ENCODE measurements around the gene ST6GAL1. TPM values are rescaled to one million over a fixed set of nuclear protein-coding genes. Genes with fewer than 3 reads are reported as not detected.

The ST6GAL1 gene
- total and polyA plus RNA-seq, 11 donors: 19.4 to 120 (median 69.9) TPM

DNA sequence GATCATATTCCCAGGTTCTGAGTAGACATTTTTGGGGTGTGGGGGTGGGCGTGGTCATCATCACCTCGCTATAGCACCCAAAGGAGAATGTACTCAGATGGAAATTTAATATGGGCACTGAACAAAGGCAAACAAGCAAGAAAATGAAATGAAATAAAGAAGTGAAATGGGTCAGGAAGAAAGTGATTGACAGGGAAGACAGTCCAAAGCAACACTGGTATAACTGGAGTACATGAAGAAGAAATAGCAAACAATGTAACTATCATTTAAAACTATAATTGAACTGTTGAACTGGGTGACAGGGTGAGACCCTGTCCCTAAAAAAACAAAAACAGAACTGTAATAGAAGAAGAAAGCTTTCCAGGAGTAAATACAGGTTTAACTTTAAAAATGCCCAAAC, 184.2 kb downstream of the ST6GAL1 start:
- no peaks in the 10 kb centered on the region for H3K27me3 ChIP-seq
- H3K9me3 ChIP-seq: no peaks in the 10 kb centered on the region
- TF ChIP-seq, protein P1, sequence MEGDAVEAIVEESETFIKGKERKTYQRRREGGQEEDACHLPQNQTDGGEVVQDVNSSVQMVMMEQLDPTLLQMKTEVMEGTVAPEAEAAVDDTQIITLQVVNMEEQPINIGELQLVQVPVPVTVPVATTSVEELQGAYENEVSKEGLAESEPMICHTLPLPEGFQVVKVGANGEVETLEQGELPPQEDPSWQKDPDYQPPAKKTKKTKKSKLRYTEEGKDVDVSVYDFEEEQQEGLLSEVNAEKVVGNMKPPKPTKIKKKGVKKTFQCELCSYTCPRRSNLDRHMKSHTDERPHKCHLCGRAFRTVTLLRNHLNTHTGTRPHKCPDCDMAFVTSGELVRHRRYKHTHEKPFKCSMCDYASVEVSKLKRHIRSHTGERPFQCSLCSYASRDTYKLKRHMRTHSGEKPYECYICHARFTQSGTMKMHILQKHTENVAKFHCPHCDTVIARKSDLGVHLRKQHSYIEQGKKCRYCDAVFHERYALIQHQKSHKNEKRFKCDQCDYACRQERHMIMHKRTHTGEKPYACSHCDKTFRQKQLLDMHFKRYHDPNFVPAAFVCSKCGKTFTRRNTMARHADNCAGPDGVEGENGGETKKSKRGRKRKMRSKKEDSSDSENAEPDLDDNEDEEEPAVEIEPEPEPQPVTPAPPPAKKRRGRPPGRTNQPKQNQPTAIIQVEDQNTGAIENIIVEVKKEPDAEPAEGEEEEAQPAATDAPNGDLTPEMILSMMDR (IDR thresholded peaks at IDR 0.05): no peak
- no peak for TF ChIP-seq POLR2A (IDR thresholded peaks at IDR 0.05)
- H3K27ac ChIP-seq: no peak overlapping the region
- no peaks in the 10 kb centered on the region for H3K36me3 ChIP-seq
- DNase-seq (no peak), ATAC-seq (no peak)
- intact Hi-C loops (cut with DNase I): loop anchor here in 5 of 10 donors (2.0 to 10.0 kb wide), 4 partner anchors 48 to 53 kb away; no protein-coding TSS in a partner anchor
- 93 to 97% (median 95%) methylated on average over 2 of the region's 2 CpGs for WGBS, 4 donors
- H3K4me1 ChIP-seq: no peaks in the 10 kb centered on the region
- H3K4me3 ChIP-seq: no peak overlapping the region

DNA sequence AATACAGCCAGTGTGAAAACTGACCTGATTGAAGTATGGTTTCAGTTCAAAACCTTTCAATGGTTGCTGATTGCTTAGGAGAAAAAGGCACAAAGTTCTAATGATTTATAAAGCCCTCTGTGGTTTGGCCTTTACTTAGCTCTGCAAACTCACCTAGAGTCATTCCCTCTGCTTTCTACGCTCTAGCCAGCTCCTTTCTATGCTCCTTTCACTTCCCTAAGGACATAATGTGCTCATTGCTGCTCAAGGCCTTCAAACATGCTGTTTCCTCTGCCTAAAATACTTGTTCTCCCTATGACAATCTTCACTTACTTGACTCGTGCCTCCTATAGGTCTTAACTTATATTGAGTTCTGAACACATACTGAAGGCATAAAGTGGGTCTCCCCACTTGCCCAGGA, 190.0 kb downstream of the ST6GAL1 start:
- Histone ChIP-seq H3K4me1 (no peaks in the 10 kb centered on the region), H3K27ac (no peak overlapping the region), H3K36me3 (no peaks in the 10 kb centered on the region), H3K27me3 (no peaks in the 10 kb centered on the region), H3K4me3 (no peak overlapping the region), H3K9me3 (no peaks in the 10 kb centered on the region)
- intact Hi-C loops (cut with DNase I): no loop called here
- 85 to 92% (median 90%) methylated on average over 2 of the region's 2 CpGs for WGBS, 4 donors
- no peak for TF ChIP-seq POLR2A (IDR thresholded peaks at IDR 0.05)
- TF ChIP-seq, protein P1 (IDR thresholded peaks at IDR 0.05): no peak
- ATAC-seq (peak in 1 of 4 donors; percentile 20), DNase-seq (no peak)

DNA sequence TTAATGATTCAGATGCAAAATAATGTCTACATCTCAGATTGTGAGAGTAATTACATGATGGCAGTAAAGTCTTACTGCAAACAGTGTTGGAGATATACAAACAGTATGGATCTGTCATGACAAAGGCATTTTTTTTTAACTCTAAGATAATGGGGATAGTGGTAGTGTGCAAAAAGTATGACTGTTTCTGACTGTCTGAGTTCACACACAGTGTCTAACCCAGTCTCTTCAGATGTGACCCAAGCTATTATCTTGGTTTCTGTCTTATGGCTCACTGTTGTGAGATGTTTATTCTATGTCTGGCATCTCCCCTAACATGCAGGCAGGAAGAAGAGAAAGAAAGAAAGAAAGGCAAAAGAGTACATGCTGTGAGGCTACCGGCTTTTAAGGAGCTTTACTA, 191.9 kb downstream of the ST6GAL1 start:
- TF ChIP-seq, protein P1 (IDR thresholded peaks at IDR 0.05): no peak
- TF ChIP-seq POLR2A (IDR thresholded peaks at IDR 0.05): no peak
- no peak overlapping the region for H3K27ac ChIP-seq
- H3K36me3 ChIP-seq: no peaks in the 10 kb centered on the region
- H3K9me3 ChIP-seq: peaks cover 0 to 7% (median 0%) of the 10 kb centered on the region in 12 donors
- 82 to 96% (median 91%) methylated on average over 1 of the region's 1 CpG for WGBS, 4 donors
- DNase-seq: no peak
- no peaks in the 10 kb centered on the region for H3K27me3 ChIP-seq
- H3K4me1 ChIP-seq: no peaks in the 10 kb centered on the region
- H3K4me3 ChIP-seq: no peak overlapping the region
- intact Hi-C loops (cut with DNase I): no loop called here
- ATAC-seq: no peak

DNA sequence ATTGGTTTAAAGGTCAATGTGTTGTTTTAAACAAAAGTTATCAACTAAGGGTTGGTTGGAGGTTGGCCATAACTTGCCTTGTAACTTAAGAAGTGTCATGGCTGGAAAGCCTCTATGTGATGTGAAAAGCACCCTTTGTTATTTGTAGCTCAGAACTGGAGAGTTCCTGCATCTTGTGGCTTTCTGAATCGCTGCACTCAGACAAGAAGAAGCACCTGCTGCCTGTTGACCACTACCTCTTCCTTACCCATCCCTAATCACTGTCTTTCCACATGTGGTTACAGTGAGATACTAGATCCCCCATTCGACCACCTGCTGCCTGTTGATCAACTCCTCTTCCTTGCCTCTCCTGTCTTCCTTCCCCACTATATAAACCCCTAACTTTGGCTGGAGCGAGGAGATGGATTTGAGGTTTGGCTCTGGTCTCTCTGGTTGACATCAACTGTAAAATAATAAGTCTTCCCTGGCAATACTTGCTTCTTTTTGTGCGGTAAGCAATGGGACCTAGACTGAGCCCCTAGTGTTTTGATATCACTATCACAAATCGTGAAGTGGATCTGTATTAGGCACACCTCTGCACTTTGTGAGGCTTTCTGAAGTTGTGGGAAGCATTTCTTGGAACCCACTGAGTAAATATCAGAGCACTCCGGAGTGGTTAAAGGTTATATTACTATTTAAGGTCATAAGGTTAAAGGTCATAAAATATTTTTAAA, 195.1 kb downstream of the ST6GAL1 start:
- WGBS, 4 donors: 75 to 90% (median 89%) methylated on average over 6 of the region's 6 CpGs
- Histone ChIP-seq H3K9me3 (peaks cover 0 to 7% (median 0%) of the 10 kb centered on the region in 12 donors), H3K27me3 (no peaks in the 10 kb centered on the region), H3K4me1 (peaks cover 0 to 6% (median 0%) of the 10 kb centered on the region in 12 donors), H3K4me3 (no peak overlapping the region), H3K27ac (no peak overlapping the region), H3K36me3 (no peaks in the 10 kb centered on the region)
- ATAC-seq: no peak
- DNase-seq: no peak
- TF ChIP-seq POLR2A (IDR thresholded peaks at IDR 0.05): no peak
- TF ChIP-seq, protein P1 (IDR thresholded peaks at IDR 0.05): no peak
- intact Hi-C loops (cut with DNase I): no loop called here

Other genes with a start within 250 kb of the ST6GAL1 start
- 1 to 10 TPM in 1 of 9 donors, under 1 TPM in 4, not detected in 4; 0.17 to 1.0 (median 0.24) TPM for gene KNG1, start 213.2 kb upstream of the ST6GAL1 start, total RNA-seq
- gene KNG1, start 213.2 kb upstream of the ST6GAL1 start, polyA plus RNA-seq: under 1 TPM in 1 of 2 donors, not detected in 1; 0.11 TPM
- 100 to 1,000 TPM; 291 to 496 (median 375) TPM for gene EIF4A2, start 146.9 kb upstream of the ST6GAL1 start, total RNA-seq
- 100 to 1,000 TPM; 255 to 330 TPM for gene EIF4A2, start 146.9 kb upstream of the ST6GAL1 start, polyA plus RNA-seq
- 1 to 10 TPM; 4.6 to 9.8 (median 7.9) TPM for gene RFC4, start 124.0 kb upstream of the ST6GAL1 start, total RNA-seq
- gene RFC4, start 124.0 kb upstream of the ST6GAL1 start, polyA plus RNA-seq: 10 to 100 TPM in 1 of 2 donors, 1 to 10 TPM in 1; 7.2 to 21.0 TPM
- 100 to 1,000 TPM in 1 of 9 donors, 10 to 100 TPM in 2, 1 to 10 TPM in 4, under 1 TPM in 2; 0.12 to 113 (median 1.8) TPM for gene ADIPOQ, start 87.8 kb upstream of the ST6GAL1 start, total RNA-seq
- 10 to 100 TPM in 1 of 2 donors, 1 to 10 TPM in 1; 1.1 to 19.6 TPM for gene ADIPOQ, start 87.8 kb upstream of the ST6GAL1 start, polyA plus RNA-seq
- gene RPL39L, start 209.0 kb downstream of the ST6GAL1 start, total RNA-seq: 1 to 10 TPM; 3.2 to 6.5 (median 4.6) TPM
- gene RPL39L, start 209.0 kb downstream of the ST6GAL1 start, polyA plus RNA-seq: 10 to 100 TPM in 1 of 2 donors, 1 to 10 TPM in 1; 1.9 to 16.3 TPM

Measured in heart left ventricle (tissue), 16 donors.